D721Med (cell line): ENCODE measurements around the gene PFKM.

ENCODE experiments used
- DNase-seq: peaks from one replicate; pipeline ENCODE4 v3.0.0; 2011; ENCODE audit warnings: low spot score; ENCODE audit not compliant: insufficient read length
- FAIRE-seq: peaks from 2 replicates; lab custom pipeline; 2011; peaks lifted over from hg19 to GRCh38; lab: Jason Lieb, UNC
- CTCF ChIP-seq: IDR thresholded peaks from 2 replicates; pipeline ENCODE4 v1.5.1; 2012; ENCODE audit warnings: mild to moderate bottlenecking, control low read depth; ENCODE audit not compliant: insufficient read depth; ENCODE audit errors: missing control alignments

The PFKM gene

GRCh38 chr12:48084841-48085460 is 34.2 kb upstream of the PFKM start:
- FAIRE-seq (no peak), DNase-seq (no peak)
- no peak for TF ChIP-seq CTCF

- FAIRE-seq, result no peak
- no peak for DNase-seq
- TF ChIP-seq CTCF, result no peak
These were observed 32.8 kb upstream of the PFKM start for GRCh38 chr12:48086327-48086726.

- FAIRE-seq (no peak), DNase-seq (no peak)
- TF ChIP-seq CTCF, result no peak
These were observed 26.6 kb upstream of the PFKM start for GRCh38 chr12:48092611-48093010.

GRCh38 chr12:48104531-48104930 is 14.6 kb upstream of the PFKM start:
- TF ChIP-seq CTCF, result no peak
- FAIRE-seq, result no peak
- no peak for DNase-seq

- no peak for TF ChIP-seq CTCF
- no peak for FAIRE-seq
- no peak for DNase-seq
These were observed 13.8 kb upstream of the PFKM start for GRCh38 chr12:48105321-48105866.

- TF ChIP-seq CTCF, result no peak
- FAIRE-seq (no peak), DNase-seq (peak; percentile 54)
These were observed 13.1 kb upstream of the PFKM start, which contains the start of gene SENP1 for GRCh38 chr12:48105867-48106680. Gene SENP1 (minus strand): TSS chr12:48106079. CDS start chr12:48101472, 4,607 bp downstream.
